Testis (tissue), 2 donors: ENCODE results near the gene APCDD1.

Source experiments
- CTCF ChIP-seq, 3 experiments: fragments of 450-650 bp in 2 of 3; fragments of 200-600 bp in 1 of 3; sonication (generic) in 1 of 3; IDR thresholded peaks; one replicate each; pipeline ENCODE4 v1.5.1; 2016 to 2019; ENCODE audit warnings: antibody characterized with exemption in 3 of 3, mild to moderate bottlenecking in 2 of 3, moderate library complexity in 1 of 3
- POLR2A ChIP-seq: fragments of 450-650 bp; IDR thresholded peaks from one replicate; pipeline ENCODE4 v1.6.1; 2017; ENCODE audit warnings: antibody characterized with exemption, mild to moderate bottlenecking, moderate library complexity

DNA sequence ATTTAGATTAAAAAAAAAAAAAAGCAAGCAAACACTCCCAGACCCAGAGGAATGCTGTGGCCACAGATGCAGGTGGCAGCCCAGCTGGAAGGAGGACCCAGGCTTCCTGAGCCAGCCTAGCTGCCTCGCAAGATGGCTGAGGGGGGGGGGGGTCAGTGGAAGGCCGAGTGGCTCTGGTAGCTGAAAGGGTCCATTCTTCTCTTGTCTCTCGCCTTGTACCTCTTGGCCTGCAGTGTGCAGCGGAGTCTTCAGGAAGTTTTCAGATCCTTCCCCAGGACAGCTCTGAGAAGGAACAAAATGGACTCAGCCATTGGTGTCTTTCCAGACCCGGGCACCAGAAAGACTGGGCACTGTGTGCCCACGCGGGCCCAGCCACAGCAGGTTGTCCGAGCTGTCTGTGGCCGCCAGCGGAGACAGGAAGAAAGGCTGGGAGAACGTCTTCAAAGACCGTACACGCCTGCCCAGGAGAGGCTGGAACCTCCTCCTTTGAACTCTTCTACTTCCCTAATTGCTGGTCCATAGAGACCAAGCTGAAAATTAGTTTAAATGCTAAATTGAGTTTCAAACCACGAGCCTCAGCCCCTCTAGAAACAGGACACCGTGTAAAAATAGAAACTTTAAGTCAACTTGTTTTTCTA is 21.3 kb downstream of the APCDD1 start:
- TF ChIP-seq CTCF (IDR thresholded peaks at IDR 0.05) (no peak), POLR2A (no peak)
